Transverse colon (tissue), 4 donors: Measurements from ENCODE around the gene OTOL1. TPM values are rescaled to one million over a fixed set of nuclear protein-coding genes. Genes with fewer than 3 reads are reported as not detected.
A peak's percentile ranks its signal among the peaks of the same experiment; 100 is the strongest.

Experiments
- DNase-seq: peaks from one replicate; pipeline ENCODE4 v3.0.0-alpha.2; 2019
- H3K27ac ChIP-seq, 4 donors: fragments of 200-600 bp; sonication (generic); 2 replicates each; pipeline ENCODE4 v1.5.1; 2016 to 2018; ENCODE audit warnings: inconsistent platforms in 4 of 4
- H3K27me3 ChIP-seq: fragments of 200-600 bp; sonication (generic); 2 replicates; pipeline ENCODE4 v1.5.1; 2017; ENCODE audit warnings: inconsistent platforms
- H3K36me3 ChIP-seq, 4 donors: fragments of 200-600 bp; sonication (generic); 2 replicates each; pipeline ENCODE4 v1.5.1; 2017 to 2019; ENCODE audit warnings: inconsistent platforms in 4 of 4
- H3K4me1 ChIP-seq, 4 donors: fragments of 200-600 bp; sonication (generic); 2 replicates each; pipeline ENCODE4 v1.5.1; 2017 to 2020; ENCODE audit warnings: inconsistent platforms in 4 of 4
- H3K4me3 ChIP-seq, 4 donors: fragments of 200-600 bp; sonication (generic); 1 replicate in 1 of 4; 2 replicates in 3 of 4; pipeline versions ENCODE4 v1.5.1 to v1.6.1; 2017 to 2019; ENCODE audit warnings: inconsistent platforms in 4 of 4
- H3K9me3 ChIP-seq, 2 donors: fragments of 200-600 bp; sonication (generic); 2 replicates each; pipeline ENCODE4 v1.5.1; 2017 to 2019; ENCODE audit warnings: inconsistent platforms in 2 of 2
- CTCF ChIP-seq, 5 experiments: fragments of 200-600 bp in 3 of 5; fragments of 450-650 bp in 2 of 5; sonication (generic) in 3 of 5; IDR thresholded peaks; 1 replicate in 2 of 5; 2 replicates in 3 of 5; pipeline ENCODE4 v1.5.1; 2016 to 2017; ENCODE audit warnings: antibody characterized with exemption in 5 of 5, inconsistent platforms in 3 of 5, mild to moderate bottlenecking in 2 of 5, moderate library complexity in 1 of 5
- EP300 ChIP-seq: sonication (generic); formaldehyde crosslinking; IDR thresholded peaks from one replicate; pipeline ENCODE4 v1.6.1; 2017; ENCODE audit warnings: antibody characterized with exemption, low read depth
- POLR2A ChIP-seq: fragments of 450-650 bp; IDR thresholded peaks from one replicate; pipeline ENCODE4 v1.6.1; 2016; ENCODE audit warnings: antibody characterized with exemption, mild to moderate bottlenecking, moderate library complexity
- POLR2AphosphoS5 ChIP-seq, 3 donors: sonication (generic); formaldehyde crosslinking; IDR thresholded peaks; one replicate each; pipeline ENCODE4 v1.6.1; 2016; ENCODE audit warnings: antibody characterized with exemption in 3 of 3
- WGBS, 2 donors: methylation state at CpG; one replicate each; pipeline ENCODE4 v1.1.5; 2018; ENCODE audit warnings: low coverage in 1 of 2; 5-methylcytosine and 5-hydroxymethylcytosine counted together
- in situ Hi-C, 4 donors: fragments of 200-750 bp; cut with MboI; loops; one replicate each; pipeline versions ENCODE4 v1.15.0 to v1.15.1; 2017; ENCODE audit warnings: low sequenced_read_pairs in 3 of 4, low pct_ligation_motif_present in 1 of 4, low pct_unique_long_range_greater_than_20kb in 1 of 4
- intact Hi-C: fragments of 100-400 bp; cut with DNase I; formaldehyde crosslinking; loops from one replicate; pipeline ENCODE4 v1.15.1; 2023; ENCODE audit warnings: low total_unique reads
- total RNA-seq, 4 donors: library from RNA; depleted of rRNA; stranded (reverse); fragments of >200 nt; gene quantifications; one replicate each; pipeline ENCODE4 v1.1.0, GENCODE V29; 2016

The OTOL1 gene
- total RNA-seq, 4 donors from 2014 or later = not detected

- peaks cover 0 to 5% of the 10 kb centered on the region in 2 donors for H3K9me3 ChIP-seq
- H3K27me3 ChIP-seq = no peaks in the 10 kb centered on the region
- in situ Hi-C loops (no loop called here), intact Hi-C loops (no loop called here)
- H3K4me3 ChIP-seq = no peak overlapping the region
- H3K4me1 ChIP-seq = no peaks in the 10 kb centered on the region
- no peaks in the 10 kb centered on the region for H3K36me3 ChIP-seq
- 29 to 51% methylated on average over 2 of the region's 2 CpGs for WGBS, 2 donors
- DNase-seq = no peak
- H3K27ac ChIP-seq = no peak overlapping the region
- TF ChIP-seq POLR2A (no peak), POLR2AphosphoS5 (IDR thresholded peaks at IDR 0.05) (no peak), EP300 (no peak), CTCF (IDR thresholded peaks at IDR 0.05) (no peak)
Measured at GRCh38 chr3:161498259-161498921, 1.8 kb downstream of the OTOL1 start.

- WGBS, 2 donors = 57 to 64% methylated on average over 3 of the region's 3 CpGs
- intact Hi-C loops = no loop called here
- no peak for DNase-seq
- no peak overlapping the region for H3K27ac ChIP-seq
- no peak overlapping the region for H3K4me3 ChIP-seq
- peaks cover 0 to 2% of the 10 kb centered on the region in 2 donors for H3K9me3 ChIP-seq
- TF ChIP-seq POLR2AphosphoS5 (IDR thresholded peaks at IDR 0.05) (no peak), EP300 (no peak), POLR2A (no peak), CTCF (IDR thresholded peaks at IDR 0.05) (no peak)
- H3K4me1 ChIP-seq = no peaks in the 10 kb centered on the region
- H3K36me3 ChIP-seq = no peaks in the 10 kb centered on the region
- in situ Hi-C loops = no loop called here
- H3K27me3 ChIP-seq = no peaks in the 10 kb centered on the region
Measured at GRCh38 chr3:161500068-161500796, 3.6 kb downstream of the OTOL1 start.

GRCh38 chr3:161503271-161503670 is 6.7 kb downstream of the OTOL1 start:
- H3K9me3 ChIP-seq = no peaks in the 10 kb centered on the region
- in situ Hi-C loops = no loop called here
- H3K4me3 ChIP-seq = no peak overlapping the region
- 73 to 85% methylated on average over 4 to 8 of the region's 8 CpGs for WGBS, 2 donors
- intact Hi-C loops = no loop called here
- no peaks in the 10 kb centered on the region for H3K36me3 ChIP-seq
- H3K27me3 ChIP-seq = no peaks in the 10 kb centered on the region
- no peak for DNase-seq
- TF ChIP-seq CTCF (IDR thresholded peaks at IDR 0.05) (no peak), POLR2AphosphoS5 (IDR thresholded peaks at IDR 0.05) (no peak)
- H3K4me1 ChIP-seq = no peaks in the 10 kb centered on the region
- H3K27ac ChIP-seq = no peak overlapping the region

GRCh38 chr3:161508852-161509477 is 12.4 kb downstream of the OTOL1 start:
- no peak for DNase-seq
- intact Hi-C loops (no loop called here), in situ Hi-C loops (no loop called here)
- no peak overlapping the region for H3K4me3 ChIP-seq
- no peaks in the 10 kb centered on the region for H3K36me3 ChIP-seq
- H3K27me3 ChIP-seq = no peaks in the 10 kb centered on the region
- no peak overlapping the region for H3K27ac ChIP-seq
- TF ChIP-seq EP300 = no peak
- peak in 1 of 5 experiments; percentile 6 for TF ChIP-seq CTCF (IDR thresholded peaks at IDR 0.05)
- 57 to 60% methylated on average over 2 of the region's 2 CpGs for WGBS, 2 donors
- H3K9me3 ChIP-seq = no peaks in the 10 kb centered on the region
- no peaks in the 10 kb centered on the region for H3K4me1 ChIP-seq
